ENCODE measurements around the gene ULBP2.
"Not testable (repeated sequence)": the region's sequence is repeated elsewhere in the genome, so short reads cannot be mapped to it uniquely, and the experiment has no call there.

Gene ULBP2

DNA sequence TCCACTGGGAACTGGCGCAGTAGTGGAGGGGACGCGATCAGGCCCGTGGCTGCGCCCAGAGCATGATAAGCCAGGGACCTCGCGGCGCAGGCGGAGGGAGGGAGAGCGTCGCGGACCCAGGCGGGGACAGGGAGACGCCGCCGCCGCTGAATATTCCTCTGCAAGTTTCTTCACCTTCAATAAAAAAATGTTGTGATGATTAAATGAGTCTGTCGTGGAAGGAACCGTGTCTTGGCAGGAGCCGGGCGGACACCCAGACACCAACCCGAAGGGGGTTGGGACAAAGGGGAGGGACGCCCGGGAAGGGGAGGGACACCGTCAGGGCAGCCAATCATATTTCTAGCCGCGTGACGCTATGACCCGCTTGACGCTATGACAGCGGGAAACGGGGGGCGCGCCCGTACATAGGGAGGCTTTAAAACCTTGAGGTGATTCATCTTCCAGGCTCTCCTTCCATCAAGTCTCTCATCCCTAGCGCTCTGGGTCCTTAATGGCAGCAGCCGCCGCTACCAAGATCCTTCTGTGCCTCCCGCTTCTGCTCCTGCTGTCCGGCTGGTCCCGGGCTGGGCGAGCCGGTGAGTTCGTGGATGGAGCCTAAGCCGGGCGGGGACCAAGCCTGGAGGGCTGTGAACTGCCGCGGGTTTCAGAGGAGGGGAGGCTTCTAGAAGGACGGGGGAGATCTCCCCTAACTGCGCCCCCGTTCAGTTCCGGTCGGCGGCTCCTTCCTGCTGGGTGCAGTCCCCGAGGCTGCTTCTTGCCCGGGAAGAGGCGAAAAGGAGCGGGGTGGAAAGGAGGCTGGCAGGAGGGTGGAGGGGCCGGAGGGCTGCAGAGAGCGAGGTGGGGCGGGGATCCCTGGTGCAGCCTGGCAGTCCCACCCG, at the start of gene ULBP2:
TSS of gene ULBP2 (plus strand) at position 432 of the 878 bp plus-strand sequence. CDS start at position 491, 59 bp downstream.
- peak; percentile 89 for DNase-seq (ENCODE audit: low read depth)

- no peak for DNase-seq (ENCODE audit: low read depth)
Observed at GRCh38 chr6:149895048-149895590, 46.7 kb upstream of the ULBP2 start.

DNA sequence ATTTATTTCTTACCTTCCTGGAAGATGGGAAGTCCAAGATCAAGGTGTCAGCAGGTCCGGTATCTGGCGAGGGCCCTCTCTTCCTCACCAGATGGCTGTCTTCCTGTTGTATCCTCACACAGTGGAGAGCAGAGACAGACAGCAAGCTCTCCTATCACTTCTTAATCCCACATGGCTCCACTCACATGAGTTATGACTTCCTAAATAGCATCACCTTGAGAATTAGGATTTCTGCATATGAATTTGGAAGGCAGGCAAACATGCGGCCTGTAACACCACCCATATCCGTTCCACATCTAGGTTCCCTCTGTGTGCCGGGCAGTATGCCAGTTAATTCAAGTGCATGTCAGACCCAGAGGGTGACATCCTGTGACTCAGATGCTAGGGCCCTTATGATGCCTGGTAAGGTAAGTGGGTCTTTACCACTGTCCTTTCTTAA, 46.0 kb upstream of the ULBP2 start:
- no peak for DNase-seq (ENCODE audit: low read depth)

DNA sequence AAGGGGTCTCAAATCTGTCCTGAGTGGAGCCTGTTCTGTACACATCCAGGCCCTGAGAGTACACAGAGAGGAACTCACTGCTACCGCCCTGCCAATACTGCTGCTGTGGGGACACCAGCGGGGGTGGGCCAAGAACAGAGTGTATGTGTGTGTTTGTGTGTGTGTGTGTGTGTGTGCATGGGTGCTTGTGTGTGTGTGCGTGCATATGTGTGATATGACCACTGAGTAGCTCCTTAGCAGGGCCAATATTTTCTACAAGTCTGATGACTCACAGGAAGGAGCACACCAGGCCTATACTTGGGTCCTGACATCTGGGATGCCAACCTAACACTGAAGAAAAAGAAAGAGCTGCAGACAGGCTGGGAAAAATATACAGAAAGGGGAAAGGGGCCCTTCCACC, 45.3 kb upstream of the ULBP2 start:
- DNase-seq (ENCODE audit: low read depth), result no peak

GRCh38 chr6:149897015-149897697, 44.7 kb upstream of the ULBP2 start:
- peak; percentile 22 for DNase-seq (ENCODE audit: low read depth)

DNA sequence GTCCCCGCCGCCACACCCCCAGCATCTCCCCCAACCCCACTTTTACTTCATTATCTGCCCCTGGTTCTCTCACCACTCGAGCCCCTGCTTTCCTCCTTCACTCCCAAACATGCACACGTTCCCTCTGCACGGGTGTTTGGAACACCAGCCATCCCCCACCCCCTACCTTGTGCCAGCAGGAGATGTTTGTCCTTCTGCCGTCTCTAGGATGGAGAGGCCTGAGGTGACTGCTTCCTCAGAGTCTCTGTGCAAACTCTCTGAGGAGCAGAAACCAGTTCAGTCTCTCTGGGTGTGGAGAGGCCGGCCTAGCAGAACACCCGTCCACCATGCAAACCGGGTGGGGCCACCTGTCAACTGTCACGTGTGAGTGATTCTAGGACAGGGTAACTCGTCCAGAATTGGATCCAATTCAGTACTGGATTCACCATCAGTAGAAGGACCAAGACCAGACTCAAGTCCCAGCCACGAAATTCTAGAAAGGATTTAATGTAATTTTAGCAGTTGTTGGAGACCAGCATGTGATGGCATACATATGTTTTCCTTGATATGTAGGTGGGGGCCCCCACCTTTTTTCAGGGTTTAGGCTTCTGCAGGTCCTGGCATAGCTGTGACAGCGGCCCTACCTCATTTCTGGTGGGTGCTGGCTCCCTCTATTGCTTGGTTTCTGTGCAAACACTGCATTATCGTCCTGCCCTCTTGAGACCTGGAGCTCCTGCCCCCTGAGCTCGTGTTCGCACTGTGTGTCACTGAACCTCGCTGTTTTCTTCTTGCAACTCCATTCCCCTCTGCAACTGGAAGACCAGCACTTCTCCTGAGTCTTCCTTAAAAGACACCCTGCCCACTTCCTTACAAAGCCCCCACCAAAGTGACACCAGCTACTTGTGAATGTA, 43.7 kb upstream of the ULBP2 start, which contains the start of gene RAET1E:
TSS of gene RAET1E (minus strand) at position 259 of the 890 bp plus-strand sequence. CDS start 7,212 bp downstream, outside the sequence.
- DNase-seq (ENCODE audit: low read depth), result no peak

- no peak for DNase-seq (ENCODE audit: low read depth)
Observed at GRCh38 chr6:149898966-149899365, 42.8 kb upstream of the ULBP2 start.

DNA sequence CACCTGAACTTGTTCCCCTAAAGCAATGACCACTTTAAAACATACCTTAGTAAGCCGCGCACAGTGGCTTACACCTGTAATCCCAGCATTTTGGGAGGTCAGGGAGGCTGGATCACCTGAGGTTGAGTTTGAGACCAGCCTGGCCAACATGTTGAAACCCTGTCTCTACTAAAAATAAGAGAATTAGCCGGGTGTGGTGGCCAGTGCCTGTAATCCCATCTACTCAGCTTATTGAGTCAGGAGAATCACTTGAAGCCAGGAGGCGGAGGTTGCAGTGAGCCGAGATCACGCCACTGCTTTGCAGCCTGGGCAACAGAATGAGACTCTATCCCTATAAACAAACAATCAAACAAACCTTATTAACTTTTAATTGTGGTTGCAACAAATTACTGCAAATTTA, 42.3 kb upstream of the ULBP2 start:
- DNase-seq (ENCODE audit: low read depth), result no peak

DNA sequence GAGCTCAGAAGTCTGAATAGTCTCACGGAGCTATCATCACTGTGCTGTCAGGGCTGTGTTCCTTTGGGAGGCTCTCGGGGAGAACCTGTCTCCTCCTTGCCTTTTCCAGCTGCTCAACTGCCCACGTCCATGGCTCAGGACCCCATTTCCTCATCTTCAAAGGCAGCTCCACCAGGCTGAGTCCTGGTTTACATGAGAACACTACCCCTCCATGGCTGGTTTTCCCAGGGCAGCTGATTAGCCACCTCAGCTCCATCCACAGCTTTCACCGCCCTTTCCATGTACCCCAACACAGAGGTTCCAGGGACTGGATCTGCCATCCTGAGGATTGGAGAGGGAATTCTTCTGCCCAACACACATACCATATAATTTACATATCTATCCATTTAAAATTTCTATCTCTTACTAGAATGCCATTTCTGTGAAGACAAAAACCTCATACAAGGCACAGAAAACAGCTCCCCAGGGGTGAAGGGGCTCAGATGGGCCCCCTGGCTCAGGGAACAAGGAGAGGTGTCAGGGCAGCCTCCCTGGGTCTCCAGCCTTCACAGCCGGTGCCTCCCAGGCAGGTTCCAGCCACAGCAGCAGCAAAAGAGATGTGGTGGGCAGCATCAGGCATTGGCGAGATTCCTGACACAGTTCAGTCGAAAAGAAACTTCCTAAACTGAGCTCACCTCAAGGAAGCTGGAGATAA, 41.7 kb upstream of the ULBP2 start:
- DNase-seq (ENCODE audit: low read depth), result no peak

- DNase-seq (ENCODE audit: low read depth), result no peak
Observed at GRCh38 chr6:149900620-149901443, 41.0 kb upstream of the ULBP2 start.

GRCh38 chr6:149901444-149902140, 40.2 kb upstream of the ULBP2 start:
- no peak for DNase-seq (ENCODE audit: low read depth)

- no peak for DNase-seq (ENCODE audit: low read depth)
Observed at GRCh38 chr6:149903938-149904611, 37.7 kb upstream of the ULBP2 start.

DNA sequence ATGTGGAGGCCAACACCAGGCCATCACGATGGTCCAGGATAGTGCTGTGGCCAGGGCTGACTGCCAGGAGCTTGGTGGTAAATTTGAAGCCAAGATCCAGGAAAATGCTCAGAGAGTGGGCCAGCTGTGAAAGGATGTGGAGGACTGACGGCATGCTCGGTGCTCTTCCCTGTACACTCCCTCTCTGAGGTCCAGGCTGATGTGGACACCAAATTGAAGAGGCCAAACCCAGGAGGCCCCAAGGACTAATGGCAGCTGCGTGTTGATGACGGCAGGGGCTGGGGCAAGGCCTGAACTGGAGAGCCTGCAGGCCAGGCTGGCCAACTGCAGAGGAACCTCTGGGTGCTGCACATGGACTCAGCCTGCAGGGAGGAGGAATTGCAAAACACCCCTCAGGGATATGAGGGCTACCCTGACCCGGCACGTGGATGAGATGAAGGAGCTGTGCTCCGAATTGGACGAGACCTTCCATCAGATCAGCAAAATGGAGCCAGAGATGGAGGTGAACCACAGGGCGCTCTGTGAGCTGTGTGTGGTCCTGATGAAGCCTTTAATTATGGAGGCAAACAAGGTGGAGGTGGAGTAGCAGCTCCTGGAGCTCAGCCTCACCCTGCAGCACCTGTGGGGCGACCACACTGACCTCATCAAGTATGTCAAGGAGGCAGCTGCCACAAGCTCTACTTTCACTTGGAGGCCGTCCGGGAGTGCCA, 37.0 kb upstream of the ULBP2 start:
- DNase-seq (ENCODE audit: low read depth), result no peak

DNA sequence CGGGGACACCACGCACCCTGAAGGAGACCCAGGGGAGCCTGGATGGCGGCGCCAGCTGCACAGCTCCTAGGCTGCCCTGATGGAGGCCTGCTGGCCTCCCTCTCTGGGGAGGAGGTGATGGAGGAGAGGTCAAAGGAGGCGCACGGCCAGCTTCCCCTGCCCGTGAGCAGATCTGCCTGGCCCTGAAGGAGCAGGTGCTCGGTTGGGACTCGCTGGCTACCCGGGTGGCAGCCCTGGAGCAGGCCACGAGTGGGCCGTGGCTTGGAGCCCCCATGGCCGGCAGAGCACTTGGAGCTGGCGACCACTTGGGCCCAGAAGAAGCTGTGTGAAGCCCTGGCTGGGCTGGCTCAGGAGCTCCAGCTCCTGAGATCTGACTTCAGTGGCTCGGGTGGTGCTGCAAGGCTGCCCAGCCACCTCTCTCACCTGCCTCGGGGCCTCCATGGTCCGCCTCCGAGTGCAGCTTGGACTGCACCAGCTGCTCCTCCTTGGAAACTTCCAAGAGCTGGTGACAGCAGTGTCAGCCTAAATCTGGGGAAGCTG, 36.4 kb upstream of the ULBP2 start:
- no peak for DNase-seq (ENCODE audit: low read depth)

- no peak for DNase-seq (ENCODE audit: low read depth)
Observed at GRCh38 chr6:149905911-149906371, 35.9 kb upstream of the ULBP2 start.

DNA sequence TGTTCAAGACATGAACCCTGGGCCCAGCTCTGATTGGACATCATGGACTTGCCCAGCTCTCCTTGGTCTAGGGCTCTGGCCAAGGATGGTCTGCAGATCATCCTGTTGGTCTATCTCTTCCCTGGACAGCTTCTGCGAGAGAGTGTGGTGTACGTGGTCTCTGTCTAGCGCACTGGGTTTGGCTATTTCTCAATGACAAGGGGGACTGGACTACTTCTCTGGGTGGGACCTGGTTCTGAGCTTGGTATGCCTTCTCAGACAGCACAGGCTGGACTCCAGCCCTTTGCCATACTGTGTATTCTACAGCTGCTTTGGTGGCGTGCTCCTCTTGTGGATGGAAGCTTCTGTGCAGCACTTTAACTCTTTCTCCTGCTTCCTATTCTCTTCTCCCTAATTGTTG, 35.4 kb upstream of the ULBP2 start:
- DNase-seq (ENCODE audit: low read depth), result no peak

DNA sequence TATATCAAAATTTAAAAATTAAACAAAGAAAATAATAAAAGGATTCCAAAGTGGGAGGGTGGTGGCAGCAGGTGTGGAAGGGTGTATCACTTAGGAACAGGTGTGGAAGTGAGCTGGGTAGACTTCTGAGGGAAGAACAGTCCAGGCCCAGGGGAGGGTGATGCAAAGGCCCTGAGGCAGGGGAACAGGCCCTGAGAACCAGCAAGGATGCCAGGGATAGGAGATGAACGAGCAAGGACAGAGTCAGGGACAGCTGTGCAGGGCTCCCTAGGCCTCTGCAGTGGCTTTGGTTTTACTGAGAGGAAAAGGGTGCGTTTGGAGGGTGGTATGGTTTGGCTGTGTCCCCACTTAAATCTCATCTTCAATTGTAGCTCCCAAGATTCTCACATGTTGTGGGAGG, 34.5 kb upstream of the ULBP2 start:
- DNase-seq (ENCODE audit: low read depth), result no peak

DNA sequence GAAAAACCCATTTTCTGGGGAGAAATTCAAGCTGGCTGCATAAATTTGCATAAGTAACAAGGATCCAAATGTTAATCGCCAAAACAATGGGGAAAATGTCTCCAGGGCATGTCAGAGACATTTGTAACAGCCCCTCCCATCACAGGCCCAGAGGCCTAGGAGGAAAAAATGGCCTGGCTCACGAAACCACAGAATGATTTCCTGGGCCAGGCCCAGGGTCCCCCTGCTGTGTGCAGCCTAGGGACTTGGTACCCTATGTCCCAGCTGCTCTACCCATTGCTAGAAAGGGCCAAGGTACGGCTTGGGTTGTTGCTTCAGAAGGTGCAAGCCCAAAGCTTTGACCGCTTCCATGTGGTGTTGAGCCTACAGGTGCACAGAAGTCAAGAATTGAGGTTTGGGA, 33.3 kb upstream of the ULBP2 start:
- not testable (repeated sequence) for DNase-seq (ENCODE audit: low read depth)

All from non-pigmented ciliary epithelial cell (primary cell).